Right lobe of liver (tissue), 4 donors: ENCODE data around the gene FIBIN.

Source experiments
- CTCF ChIP-seq, 4 donors: fragments of 200-600 bp in 3 of 4; fragments of 450-650 bp in 1 of 4; IDR thresholded peaks; one replicate each; pipeline versions ENCODE4 v1.5.1 to v1.8.0; 2016 to 2022; ENCODE audit warnings: antibody characterized with exemption in 4 of 4, mild to moderate bottlenecking in 2 of 4
- POLR2A ChIP-seq: fragments of 450-650 bp; IDR thresholded peaks from one replicate; pipeline ENCODE4 v1.6.1; 2017; ENCODE audit warnings: antibody characterized with exemption, mild to moderate bottlenecking
- donor health status: DM: no; HTN: no; CAD: no.
- donor health status: DM: no; HTN: no; CAD: no.
- donor health status: DM: no; HTN: yes; CAD: no.

DNA sequence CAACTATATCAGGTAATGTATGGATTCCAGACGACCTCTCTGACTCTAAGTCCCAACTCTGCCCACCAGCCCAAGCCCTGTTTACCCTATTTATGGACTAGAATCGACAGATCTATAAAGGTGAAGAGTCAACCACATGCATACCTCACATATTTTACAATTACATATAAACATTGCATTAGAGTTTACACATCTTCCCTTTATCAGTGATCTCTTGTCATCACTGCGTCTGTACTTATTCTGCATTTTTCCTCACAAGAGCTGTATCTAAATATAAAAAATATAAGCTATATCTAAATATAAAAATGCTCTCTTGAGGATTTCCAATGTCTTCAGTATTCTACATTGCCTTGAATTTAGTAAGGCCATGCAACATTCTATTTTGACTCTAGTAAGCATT is 8.5 kb downstream of the FIBIN start:
- TF ChIP-seq CTCF (IDR thresholded peaks at IDR 0.05) (no peak), POLR2A (no peak)
